ENCODE measurements around the gene SMO.
"Not testable (repeated sequence)": the region's sequence is repeated elsewhere in the genome, so short reads cannot be mapped to it uniquely, and the experiment has no call there.

SMO gene

GRCh38 chr7:129168231-129169021, 20.0 kb upstream of the SMO start:
- DNase-seq: peak; percentile 67

- peak; percentile 81 for DNase-seq
Measured at GRCh38 chr7:129169171-129169671, 19.2 kb upstream of the SMO start.

GRCh38 chr7:129169686-129170440, 18.6 kb upstream of the SMO start:
- DNase-seq: no peak

GRCh38 chr7:129170441-129171021, 17.9 kb upstream of the SMO start:
- no peak for DNase-seq

GRCh38 chr7:129173861-129174260, 14.6 kb upstream of the SMO start:
- DNase-seq: not testable (repeated sequence)

GRCh38 chr7:129176916-129177710, 11.3 kb upstream of the SMO start:
- no peak for DNase-seq

GRCh38 chr7:129184981-129185670, 3.3 kb upstream of the SMO start:
- no peak for DNase-seq

- DNase-seq: no peak
Measured at GRCh38 chr7:129186749-129187260, 1.6 kb upstream of the SMO start.

- no peak for DNase-seq
Measured at GRCh38 chr7:129187681-129188371, 607 bp upstream of the SMO start.

GRCh38 chr7:129188892-129189660, 643 bp downstream of the SMO start:
- DNase-seq: peak; percentile 74

GRCh38 chr7:129189661-129190310, 1.4 kb downstream of the SMO start:
- DNase-seq: no peak

GRCh38 chr7:129191272-129191671, 2.8 kb downstream of the SMO start:
- no peak for DNase-seq

- DNase-seq: no peak
Measured at GRCh38 chr7:129193892-129194291, 5.5 kb downstream of the SMO start.

GRCh38 chr7:129197771-129198170, 9.3 kb downstream of the SMO start:
- DNase-seq: no peak

- DNase-seq: no peak
Measured at GRCh38 chr7:129199406-129199805, 11.0 kb downstream of the SMO start.

- no peak for DNase-seq
Measured at GRCh38 chr7:129202058-129202777, 13.8 kb downstream of the SMO start.

- no peak for DNase-seq
Measured at GRCh38 chr7:129203050-129203741, 14.8 kb downstream of the SMO start.
